Activated CD8-positive, alpha-beta memory T cell treated with anti-CD3 and anti-CD28 coated beads for 24 hours (primary cell): ENCODE data around the gene RAD51B.

ENCODE experiments used
- DNase-seq: peaks from one replicate; pipeline ENCODE4 v3.0.0-alpha.2; 2020

The RAD51B gene

GRCh38 chr14:68574461-68574860, 754.9 kb downstream of the RAD51B start:
- DNase-seq: no peak

- DNase-seq: no peak
Observed at GRCh38 chr14:68574906-68575305, 755.3 kb downstream of the RAD51B start.

- no peak for DNase-seq
Observed at GRCh38 chr14:68575426-68575825, 755.8 kb downstream of the RAD51B start.

GRCh38 chr14:68576031-68576430, 756.5 kb downstream of the RAD51B start:
- DNase-seq: no peak

- no peak for DNase-seq
Observed at GRCh38 chr14:68576496-68577244, 757.1 kb downstream of the RAD51B start.

GRCh38 chr14:68577802-68578541, 758.4 kb downstream of the RAD51B start:
- no peak for DNase-seq

GRCh38 chr14:68578597-68578996, 759.0 kb downstream of the RAD51B start:
- DNase-seq: no peak

- no peak for DNase-seq
Observed at GRCh38 chr14:68580096-68580645, 760.6 kb downstream of the RAD51B start.

GRCh38 chr14:68580671-68581070, 761.1 kb downstream of the RAD51B start:
- no peak for DNase-seq

GRCh38 chr14:68583548-68584280, 764.1 kb downstream of the RAD51B start:
- no peak for DNase-seq

- no peak for DNase-seq
Observed at GRCh38 chr14:68584786-68585185, 765.2 kb downstream of the RAD51B start.

- DNase-seq: no peak
Observed at GRCh38 chr14:68585690-68586089, 766.1 kb downstream of the RAD51B start.

GRCh38 chr14:68586896-68587751, 767.5 kb downstream of the RAD51B start:
- no peak for DNase-seq

GRCh38 chr14:68587931-68588330, 768.4 kb downstream of the RAD51B start:
- no peak for DNase-seq

GRCh38 chr14:68589447-68590200, 770.0 kb downstream of the RAD51B start:
- DNase-seq: no peak

- no peak for DNase-seq
Observed at GRCh38 chr14:68590201-68590522, 770.6 kb downstream of the RAD51B start.

- no peak for DNase-seq
Observed at GRCh38 chr14:68591786-68592185, 772.2 kb downstream of the RAD51B start.

- DNase-seq: no peak
Observed at GRCh38 chr14:68592948-68593556, 773.5 kb downstream of the RAD51B start.

- no peak for DNase-seq
Observed at GRCh38 chr14:68593806-68594536, 774.4 kb downstream of the RAD51B start.

GRCh38 chr14:68594737-68595380, 775.3 kb downstream of the RAD51B start:
- no peak for DNase-seq
